MM.1S (cell line): Measurements from ENCODE around the gene SRSF5.

Experiments
- DNase-seq: peaks from one replicate; pipeline ENCODE4 v3.0.0-alpha.2; 2015
- H2AFZ ChIP-seq: fragments of 300-600 bp; sonication (generic); 2 replicates; pipeline ENCODE4 v1.6.0; 2016; ENCODE audit warnings: antibody characterized with exemption, low read length
- H3F3A ChIP-seq: fragments of 300-600 bp; sonication (generic); 2 replicates; pipeline ENCODE4 v1.6.1; 2016; ENCODE audit warnings: mild to moderate bottlenecking, antibody characterized with exemption, low read length, moderate library complexity, mixed read lengths; ENCODE audit not compliant: insufficient read depth
- H3K27ac ChIP-seq: fragments of 300-600 bp; sonication (generic); 2 replicates; pipeline ENCODE4 v1.5.1; 2016; ENCODE audit warnings: mild to moderate bottlenecking, low read length
- H3K27me3 ChIP-seq: fragments of 300-600 bp; sonication (generic); replicated peaks from 2 replicates; pipeline ENCODE4 v1.6.0; 2016; ENCODE audit warnings: low read length; ENCODE audit not compliant: insufficient read depth
- H3K36me3 ChIP-seq: fragments of 300-600 bp; sonication (generic); replicated peaks from 2 replicates; pipeline ENCODE4 v1.6.1; 2016; ENCODE audit warnings: mild to moderate bottlenecking, low read length, mixed read lengths; ENCODE audit not compliant: insufficient read depth
- H3K4me1 ChIP-seq: fragments of 300-600 bp; sonication (generic); 2 replicates; pipeline ENCODE4 v1.6.1; 2016; ENCODE audit warnings: low read length, mixed read lengths
- H3K4me2 ChIP-seq: fragments of 300-600 bp; sonication (generic); 2 replicates; pipeline ENCODE4 v1.6.0; 2016; ENCODE audit warnings: low read depth, low read length
- H3K4me3 ChIP-seq: fragments of 300-600 bp; sonication (generic); 2 replicates; pipeline ENCODE4 v1.5.1; 2016; ENCODE audit warnings: low read length, mixed read lengths
- H3K79me2 ChIP-seq: fragments of 300-600 bp; sonication (generic); 2 replicates; pipeline ENCODE4 v1.6.1; 2016; ENCODE audit warnings: mixed run types, low read length, mixed read lengths
- H3K9ac ChIP-seq: fragments of 300-600 bp; sonication (generic); 2 replicates; pipeline ENCODE4 v1.6.1; 2016; ENCODE audit warnings: low read length, mixed read lengths
- H3K9me2 ChIP-seq: fragments of 300-600 bp; sonication (generic); replicated peaks from 2 replicates; pipeline ENCODE4 v1.6.1; 2016; ENCODE audit warnings: mild to moderate bottlenecking, low read length, mixed read lengths; ENCODE audit not compliant: insufficient read depth
- H3K9me3 ChIP-seq: fragments of 300-600 bp; sonication (generic); replicated peaks from 2 replicates; pipeline ENCODE4 v1.6.1; 2016; ENCODE audit warnings: mild to moderate bottlenecking, low read length, mixed read lengths; ENCODE audit not compliant: insufficient read depth
- H4K20me1 ChIP-seq: fragments of 300-600 bp; sonication (generic); 2 replicates; pipeline ENCODE4 v1.6.1; 2016; ENCODE audit warnings: mild to moderate bottlenecking, low read length, moderate library complexity, mixed read lengths; ENCODE audit not compliant: insufficient read depth
- CTCF ChIP-seq: fragments of 300-600 bp; sonication (generic); IDR thresholded peaks from 2 replicates; pipeline ENCODE4 v1.5.1; 2016; ENCODE audit warnings: antibody characterized with exemption, low read length, mixed read lengths
- EZH2 ChIP-seq: fragments of 300-600 bp; sonication (generic); optimal IDR thresholded peaks from 2 replicates; pipeline ENCODE3; 2017; ENCODE audit warnings: low read depth, mild to moderate bottlenecking, antibody characterized with exemption, low read length, mixed read lengths
- EZH2phosphoT487 ChIP-seq: fragments of 300-600 bp; sonication (generic); IDR thresholded peaks from 2 replicates; pipeline ENCODE4 v1.6.1; 2018; ENCODE audit warnings: antibody characterized with exemption, low read length

Gene SRSF5

GRCh38 chr14:69769623-69770022 is 2.7 kb downstream of the SRSF5 start:
- H3K9ac ChIP-seq: no peak overlapping the region
- no peak for DNase-seq
- H3F3A ChIP-seq: 0 out of 2 replicates have a peak, but pooled peaks cover 10% of the 10 kb centered on the region
- no peak overlapping the region for H2AFZ ChIP-seq
- peaks cover 3% of the 10 kb centered on the region; the same call in 1 of the 2 replicates for H4K20me1 ChIP-seq
- H3K79me2 ChIP-seq: peaks cover 43% of the 10 kb centered on the region
- H3K4me1 ChIP-seq: 0 out of 2 replicates have a peak, but pooled peaks cover 4% of the 10 kb centered on the region
- peaks cover 30% of the 10 kb centered on the region for H3K36me3 ChIP-seq
- no peaks in the 10 kb centered on the region for H3K9me3 ChIP-seq
- TF ChIP-seq CTCF: no peak
- no peak for TF ChIP-seq EZH2
- TF ChIP-seq EZH2phosphoT487: no peak
- no peaks in the 10 kb centered on the region for H3K27me3 ChIP-seq
- H3K27ac ChIP-seq: no peak overlapping the region
- no peak overlapping the region for H3K4me3 ChIP-seq
- no peak overlapping the region for H3K4me2 ChIP-seq
- H3K9me2 ChIP-seq: no peaks in the 10 kb centered on the region

- Histone ChIP-seq H3F3A (0 out of 2 replicates have a peak, but pooled peaks cover 10% of the 10 kb centered on the region), H2AFZ (no peak overlapping the region), H3K4me1 (0 out of 2 replicates have a peak, but pooled peaks cover 4% of the 10 kb centered on the region), H3K4me3 (no peak overlapping the region), H3K27me3 (no peaks in the 10 kb centered on the region), H3K9ac (no peak overlapping the region), H3K9me3 (no peaks in the 10 kb centered on the region), H3K79me2 (peaks cover 43% of the 10 kb centered on the region), H3K4me2 (no peak overlapping the region), H3K9me2 (no peaks in the 10 kb centered on the region), H3K36me3 (peaks cover 30% of the 10 kb centered on the region), H4K20me1 (peaks cover 3% of the 10 kb centered on the region; the same call in 1 of the 2 replicates), H3K27ac (no peak overlapping the region)
- no peak for TF ChIP-seq EZH2phosphoT487
- no peak for TF ChIP-seq EZH2
- no peak for TF ChIP-seq CTCF
- no peak for DNase-seq
These were observed 3.6 kb downstream of the SRSF5 start for GRCh38 chr14:69770559-69770958.

GRCh38 chr14:69771136-69771535 is 4.2 kb downstream of the SRSF5 start:
- peaks cover 30% of the 10 kb centered on the region for H3K36me3 ChIP-seq
- peaks cover 3% of the 10 kb centered on the region; the same call in 1 of the 2 replicates for H4K20me1 ChIP-seq

More at GRCh38 chr14:69771136-69771535, 4.2 kb downstream of the SRSF5 start:
- Histone ChIP-seq H2AFZ (no peak overlapping the region), H3K9me2 (no peaks in the 10 kb centered on the region), H3K9ac (no peak overlapping the region), H3K27ac (no peak overlapping the region), H3K4me1 (0 out of 2 replicates have a peak, but pooled peaks cover 4% of the 10 kb centered on the region), H3K9me3 (no peaks in the 10 kb centered on the region), H3K4me2 (no peak overlapping the region), H3K27me3 (no peaks in the 10 kb centered on the region), H3K4me3 (no peak overlapping the region), H3F3A (0 out of 2 replicates have a peak, but pooled peaks cover 10% of the 10 kb centered on the region), H3K79me2 (peaks cover 43% of the 10 kb centered on the region)
- DNase-seq: no peak
- TF ChIP-seq EZH2: no peak
- no peak for TF ChIP-seq EZH2phosphoT487
- TF ChIP-seq CTCF: no peak
